ENCODE results near the gene ADSL.

ADSL gene

GRCh38 chr22:40416267-40416570 lies 69.9 kb downstream of the ADSL start:
- no peak overlapping the region for H3K4me3 ChIP-seq (ENCODE audit: low read depth, low read length)

- no peak overlapping the region for H3K4me3 ChIP-seq (ENCODE audit: low read depth, low read length)
These were observed 70.3 kb downstream of the ADSL start for GRCh38 chr22:40416636-40417035.

DNA sequence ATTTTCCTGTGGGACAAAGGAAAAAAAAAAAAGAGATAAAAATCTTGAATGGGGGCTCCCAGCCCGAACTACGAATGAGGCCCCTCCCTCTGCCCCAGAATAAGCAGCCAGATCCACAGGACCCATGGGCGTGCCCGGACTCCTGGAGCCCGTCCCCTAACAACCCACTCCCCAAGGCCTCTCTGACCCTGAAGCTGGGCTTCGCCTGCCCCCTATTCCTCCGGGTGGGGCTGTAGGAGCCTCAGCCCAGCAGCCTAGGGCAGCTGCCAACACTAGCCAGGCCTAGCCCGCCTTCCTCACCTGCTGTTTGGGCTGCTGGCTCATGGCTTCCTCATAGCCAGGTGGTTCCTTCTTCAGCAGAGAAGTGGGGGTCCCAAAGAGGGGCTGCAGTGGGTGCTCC lies 70.7 kb downstream of the ADSL start:
- no peak overlapping the region for H3K4me3 ChIP-seq (ENCODE audit: low read depth, low read length)

- H3K4me3 ChIP-seq (ENCODE audit: low read depth, low read length) = no peak overlapping the region
These were observed 71.6 kb downstream of the ADSL start for GRCh38 chr22:40417881-40418280.

- H3K4me3 ChIP-seq (ENCODE audit: low read depth, low read length) = no peak overlapping the region
These were observed 72.3 kb downstream of the ADSL start for GRCh38 chr22:40418366-40419201.

- no peak overlapping the region for H3K4me3 ChIP-seq (ENCODE audit: low read depth, low read length)
These were observed 73.4 kb downstream of the ADSL start for GRCh38 chr22:40419718-40420117.

DNA sequence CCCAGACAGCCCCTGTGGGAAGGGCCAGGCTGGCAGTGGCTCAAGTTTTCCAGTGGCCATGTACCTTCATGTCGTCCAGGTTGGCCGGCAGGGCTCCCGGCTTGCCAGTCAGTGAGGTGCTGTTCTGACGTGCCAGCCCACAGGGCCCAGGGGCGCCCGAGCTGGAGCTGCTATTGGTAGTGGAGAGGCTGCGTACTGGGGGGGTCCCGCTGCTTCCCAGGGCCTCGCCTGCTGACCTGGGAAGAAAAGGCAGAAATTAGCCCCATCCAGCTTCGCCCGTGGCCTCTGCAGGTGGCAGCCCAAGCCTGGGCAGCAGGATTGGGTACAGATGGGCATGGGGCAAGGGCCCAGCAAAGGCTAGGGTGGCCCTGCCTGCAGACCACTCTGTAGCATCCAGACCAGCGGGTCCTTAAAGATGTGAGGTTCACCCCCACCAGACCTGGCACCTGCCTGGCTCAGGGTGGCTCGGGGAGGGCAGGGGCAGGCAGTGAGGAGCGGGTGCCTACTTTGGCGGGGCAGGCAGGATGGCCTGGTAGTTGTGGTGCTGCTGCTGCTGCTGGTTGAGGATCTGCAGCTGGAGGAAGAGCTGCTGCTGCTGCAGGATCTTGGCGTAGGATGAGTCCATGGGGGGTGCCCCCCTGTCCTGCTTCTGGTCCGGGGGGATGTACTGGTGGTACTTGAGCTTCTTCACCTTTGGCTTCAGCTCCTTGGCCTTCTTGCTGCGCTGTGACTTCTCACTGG lies 74.2 kb downstream of the ADSL start:
- no peak overlapping the region for H3K4me3 ChIP-seq (ENCODE audit: low read depth, low read length)

DNA sequence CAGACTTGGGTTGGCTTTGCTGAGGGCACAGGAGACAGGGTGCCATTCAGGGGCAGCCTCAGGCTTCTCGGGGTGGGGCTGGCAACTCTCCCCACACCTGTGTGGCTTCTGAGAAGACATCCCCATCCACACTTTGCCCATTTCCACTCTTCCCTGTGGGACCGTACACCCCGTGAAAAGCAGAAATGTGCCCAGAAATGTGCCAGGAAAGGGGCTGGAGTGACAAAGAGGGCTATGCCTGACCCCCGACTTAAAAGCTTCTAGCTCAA lies 74.7 kb downstream of the ADSL start:
- H3K4me3 ChIP-seq (ENCODE audit: low read depth, low read length) = no peak overlapping the region

GRCh38 chr22:40421941-40422340 lies 75.6 kb downstream of the ADSL start:
- no peak overlapping the region for H3K4me3 ChIP-seq (ENCODE audit: low read depth, low read length)

GRCh38 chr22:40422558-40423309 lies 76.4 kb downstream of the ADSL start:
- no peak overlapping the region for H3K4me3 ChIP-seq (ENCODE audit: low read depth, low read length)

DNA sequence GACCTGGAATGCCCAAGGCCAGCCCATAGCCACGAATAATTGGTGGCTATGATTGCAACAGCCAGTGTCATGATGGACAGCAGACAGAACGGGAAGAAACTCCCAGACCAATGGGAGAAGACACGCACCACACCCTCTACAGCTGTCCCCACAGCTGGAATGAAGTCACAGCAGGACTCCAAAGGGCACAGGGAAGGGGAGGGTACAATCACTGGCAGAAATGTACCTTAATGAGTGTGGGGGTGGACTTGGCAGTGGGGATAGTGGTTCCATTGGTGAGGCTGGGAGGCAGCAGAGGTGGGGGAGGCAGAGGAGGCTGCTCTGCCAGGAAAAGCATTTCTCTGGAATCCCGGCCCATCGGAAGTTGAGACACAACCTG lies 77.0 kb downstream of the ADSL start:
- H3K4me3 ChIP-seq (ENCODE audit: low read depth, low read length) = no peak overlapping the region

DNA sequence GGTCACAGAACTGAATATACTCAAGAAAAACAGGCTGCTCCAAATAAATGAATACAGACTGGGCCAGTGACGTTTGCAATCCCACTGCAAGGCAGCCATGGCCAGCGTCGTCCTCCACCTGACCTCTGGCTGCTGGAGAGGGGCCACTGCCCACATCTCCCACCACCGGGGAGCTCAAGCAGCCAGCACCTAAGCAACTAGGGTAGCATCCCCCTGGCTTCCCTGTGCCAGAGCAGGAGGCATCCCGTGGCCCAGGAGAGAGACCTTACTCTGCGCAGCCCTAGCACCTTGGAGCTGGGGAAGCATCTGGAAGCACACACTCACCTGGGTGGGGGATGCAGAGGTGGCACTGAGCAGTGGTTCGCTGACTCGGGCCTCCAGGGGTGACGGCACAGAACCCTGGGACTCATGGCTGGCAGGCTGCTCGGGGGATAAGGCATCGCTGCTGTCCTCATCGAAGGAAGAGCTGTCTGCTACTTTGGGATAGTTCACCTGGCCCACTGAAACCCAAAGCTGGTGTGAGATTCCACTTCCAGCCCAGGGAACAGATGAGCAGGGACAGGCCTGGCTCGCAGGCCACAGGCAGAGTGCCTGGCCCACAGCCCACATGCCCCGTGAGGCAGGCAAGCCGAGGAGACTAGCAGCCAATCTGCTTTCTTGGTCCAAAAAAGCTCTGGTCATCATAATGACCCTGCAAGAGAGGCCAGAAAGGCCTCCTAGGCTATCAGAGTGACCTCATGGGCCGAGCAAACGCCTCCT lies 77.8 kb downstream of the ADSL start:
- no peak overlapping the region for H3K4me3 ChIP-seq (ENCODE audit: low read depth, low read length)

DNA sequence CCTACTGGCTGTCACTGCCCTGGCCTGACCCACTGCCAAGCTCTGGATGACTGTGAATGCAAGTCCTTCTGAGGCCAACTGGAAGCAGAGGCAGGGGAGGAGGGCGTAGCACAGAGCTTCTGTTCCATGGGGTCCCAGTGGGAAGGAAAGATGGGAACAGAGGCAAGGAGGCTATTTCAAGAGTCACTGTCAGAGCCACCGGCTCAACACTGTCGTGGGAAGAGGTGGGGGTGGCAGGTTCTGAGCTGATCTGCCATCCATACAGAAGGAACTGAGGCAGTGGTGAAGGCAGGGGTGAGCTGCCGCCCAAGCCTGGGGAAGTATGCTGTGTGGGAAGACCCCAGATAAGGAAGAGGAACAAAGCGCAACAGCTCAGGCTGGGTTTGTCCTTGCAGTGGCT lies 78.8 kb downstream of the ADSL start:
- H3K4me3 ChIP-seq (ENCODE audit: low read depth, low read length) = no peak overlapping the region

- no peak overlapping the region for H3K4me3 ChIP-seq (ENCODE audit: low read depth, low read length)
These were observed 80.5 kb downstream of the ADSL start for GRCh38 chr22:40426594-40427333.

- no peak overlapping the region for H3K4me3 ChIP-seq (ENCODE audit: low read depth, low read length)
These were observed 82.5 kb downstream of the ADSL start for GRCh38 chr22:40428796-40429195.

- no peak overlapping the region for H3K4me3 ChIP-seq (ENCODE audit: low read depth, low read length)
These were observed 83.2 kb downstream of the ADSL start for GRCh38 chr22:40429481-40429880.

GRCh38 chr22:40430991-40431390 lies 84.7 kb downstream of the ADSL start:
- H3K4me3 ChIP-seq (ENCODE audit: low read depth, low read length) = no peak overlapping the region

GRCh38 chr22:40432157-40432556 lies 85.9 kb downstream of the ADSL start:
- H3K4me3 ChIP-seq (ENCODE audit: low read depth, low read length) = no peak overlapping the region

DNA sequence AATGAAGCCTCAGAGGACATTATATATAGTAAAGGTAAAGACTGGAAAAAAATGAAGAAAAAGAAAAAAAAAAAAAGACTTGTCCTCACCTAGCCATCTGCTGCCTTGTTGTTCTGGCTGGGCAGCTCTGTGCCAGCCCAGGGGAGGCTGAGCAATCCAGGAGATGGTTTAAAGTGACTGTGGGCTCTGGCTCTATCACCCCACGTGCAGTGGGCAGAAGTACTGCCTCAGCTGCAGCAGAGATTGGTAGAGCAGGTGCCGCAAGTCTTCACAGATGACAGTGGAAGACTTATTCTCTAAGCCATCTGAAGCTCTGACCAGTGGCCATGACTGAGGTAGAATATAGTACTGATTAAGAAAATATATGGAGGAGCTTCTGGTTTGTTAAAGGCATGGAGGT lies 86.3 kb downstream of the ADSL start:
- no peak overlapping the region for H3K4me3 ChIP-seq (ENCODE audit: low read depth, low read length)

- no peak overlapping the region for H3K4me3 ChIP-seq (ENCODE audit: low read depth, low read length)
These were observed 87.3 kb downstream of the ADSL start for GRCh38 chr22:40433416-40434090.

Data from iPS-11a (cell line).